Endothelial cell of umbilical vein (primary cell): ENCODE results near the gene ATP8A2. TPM values are rescaled to one million over a fixed set of nuclear protein-coding genes. Genes with fewer than 3 reads are reported as not detected.

Experiments used
- BruUV-seq: library from RNA; stranded (reverse); fragments of 400-500 nt; replicated peaks from 2 replicates; lab custom pipeline; 2021; lab: Mats Ljungman, UMichigan
- CTCF ChIA-PET: fragments of 300-600, 350-600 bp; sonication (Branson Sonifier 250); formaldehyde crosslinking; loops from one replicate; lab custom pipeline; 2021; ENCODE audit warnings: antibody characterized with exemption, inconsistent platforms; lab: Charles Lee
- POLR2A ChIA-PET: fragments of 300-600, 350-600 bp; sonication (Branson Sonifier 250); formaldehyde crosslinking; loops from one replicate; lab custom pipeline; 2021; ENCODE audit warnings: antibody characterized with exemption, inconsistent platforms; lab: Charles Lee
- DNase-seq: peaks from one replicate; pipeline ENCODE4 v3.0.0-alpha.2; 2011; ENCODE audit warnings: low read depth, low spot score
- FAIRE-seq: peaks from 2 replicates; lab custom pipeline; 2011; peaks lifted over from hg19 to GRCh38; lab: Jason Lieb, UNC
- H2AFZ ChIP-seq: 2 replicates; pipeline ENCODE4 v1.6.0; 2012; ENCODE audit warnings: low read depth, low read length, control low read depth, inconsistent platforms
- H3K27ac ChIP-seq: 2 replicates; pipeline ENCODE4 v1.5.1; 2011; ENCODE audit warnings: low read depth, mild to moderate bottlenecking, control low read depth, low read length, moderate library complexity; ENCODE audit not compliant: insufficient read depth
- H3K27me3 ChIP-seq, 2 experiments: 2 replicates each; pipeline versions ENCODE4 v1.6.0 to v1.6.1; 2011; ENCODE audit warnings: low read length in 2 of 2, mixed read lengths in 1 of 2; ENCODE audit not compliant: control insufficient read depth in 2 of 2, insufficient read depth in 2 of 2
- H3K36me3 ChIP-seq, 2 experiments: 2 replicates in 1 of 2; 3 replicates in 1 of 2; pipeline ENCODE4 v1.5.1; 2011; ENCODE audit warnings: low read length in 2 of 2, mild to moderate bottlenecking in 1 of 2, moderate library complexity in 1 of 2; ENCODE audit not compliant: control insufficient read depth in 2 of 2, insufficient read depth in 2 of 2; ENCODE audit errors: extremely low read depth in 1 of 2
- H3K4me1 ChIP-seq: 3 replicates; pipeline ENCODE4 v1.5.1; 2011; ENCODE audit warnings: mild to moderate bottlenecking, low read length; ENCODE audit not compliant: control insufficient read depth, insufficient read depth; ENCODE audit errors: extremely low read depth
- H3K4me2 ChIP-seq: 2 replicates; pipeline ENCODE4 v1.6.1; 2011; ENCODE audit warnings: low read length, control low read depth, mixed read lengths; ENCODE audit not compliant: insufficient read depth
- H3K4me3 ChIP-seq, 3 experiments: fragments of 200-600 bp in 1 of 3; sonication (generic), shearing (Covaris generic) in 1 of 3; replicated peaks in 1 of 3; 2 replicates each; pipeline ENCODE4 v1.5.1; 2011 to 2016; ENCODE audit warnings: control low read depth in 3 of 3, low read length in 3 of 3, mild to moderate bottlenecking in 2 of 3, inconsistent platforms in 1 of 3, low read depth in 1 of 3, moderate library complexity in 1 of 3; ENCODE audit not compliant: insufficient read depth in 1 of 3
- H3K79me2 ChIP-seq: 2 replicates; pipeline ENCODE4 v1.6.0; 2012; ENCODE audit warnings: low read length, inconsistent platforms; ENCODE audit not compliant: control insufficient read depth, insufficient read depth
- H3K9ac ChIP-seq: replicated peaks from 2 replicates; pipeline ENCODE3; 2011; ENCODE audit warnings: low read length, control low read depth; ENCODE audit not compliant: insufficient read depth; ENCODE audit errors: extremely low read depth
- H3K9me1 ChIP-seq: replicated peaks from 3 replicates; pipeline ENCODE4 v1.6.0; 2011; ENCODE audit warnings: mild to moderate bottlenecking, low read length; ENCODE audit not compliant: control insufficient read depth, insufficient read depth; ENCODE audit errors: extremely low read depth
- H3K9me3 ChIP-seq: replicated peaks from 2 replicates; pipeline ENCODE4 v1.5.1; 2012; ENCODE audit warnings: low read length, inconsistent platforms; ENCODE audit not compliant: control insufficient read depth, insufficient read depth
- H4K20me1 ChIP-seq: replicated peaks from 2 replicates; pipeline ENCODE3; 2011; ENCODE audit warnings: mild to moderate bottlenecking, low read length; ENCODE audit not compliant: control insufficient read depth, insufficient read depth; ENCODE audit errors: extremely low read depth
- CTCF ChIP-seq, 2 donors: IDR thresholded peaks; 1 replicate in 1 of 2; 2 replicates in 1 of 2; pipeline ENCODE4 v1.5.1; 2011; ENCODE audit warnings: low read length in 2 of 2, mild to moderate bottlenecking in 2 of 2, moderate library complexity in 2 of 2, control low read depth in 1 of 2, inconsistent platforms in 1 of 2, low read depth in 1 of 2; ENCODE audit not compliant: insufficient read depth in 1 of 2; ENCODE audit errors: extremely low read depth in 1 of 2
- EZH2 ChIP-seq: IDR thresholded peaks from 2 replicates; pipeline ENCODE4 v1.6.1; 2012; ENCODE audit warnings: borderline replicate concordance, low read depth, mild to moderate bottlenecking, moderate library complexity, low read length, inconsistent platforms; ENCODE audit not compliant: severe bottlenecking
- FOS ChIP-seq: IDR thresholded peaks from 2 replicates; pipeline ENCODE4 v1.6.1; 2011; ENCODE audit warnings: mild to moderate bottlenecking, low read length, moderate library complexity, borderline replicate concordance; ENCODE audit not compliant: insufficient read depth
- GATA2 ChIP-seq: IDR thresholded peaks from 2 replicates; pipeline ENCODE4 v1.7.0; 2011; ENCODE audit warnings: low read depth, mild to moderate bottlenecking, moderate library complexity, mixed read lengths, low read length; ENCODE audit not compliant: insufficient read length, insufficient read depth
- MYC ChIP-seq: IDR thresholded peaks from one replicate; pipeline ENCODE4 v1.6.1; 2011; ENCODE audit warnings: mild to moderate bottlenecking, low read depth, low read length
- POLR2A ChIP-seq: IDR thresholded peaks from 2 replicates; pipeline ENCODE4 v1.6.1; 2012; ENCODE audit warnings: low read depth, mild to moderate bottlenecking, control low read depth, low read length
- dilution Hi-C: fragments of 300-500 bp; cut with MboI; formaldehyde crosslinking; loops from one replicate; pipeline ENCODE4 v1.15.0; 2019; ENCODE audit warnings: low sequenced_read_pairs; ENCODE audit not compliant: extremely low pct_ligation_motif_present
- intact Hi-C: fragments of 100-400 bp; cut with micrococcal nuclease; formaldehyde crosslinking; loops from one replicate; pipeline ENCODE4 v1.10.0; 2022
- polyA plus RNA-seq, 4 experiments: library from polyadenylated mRNA; depleted of rRNA in 3 of 4; stranded (reverse) in 3 of 4; unstranded in 1 of 4; fragments of >200 nt; gene quantifications; 2 replicates each; pipeline versions ENCODE4 v1.2.1 to v1.2.3, GENCODE V29; 2011 to 2012; ENCODE audit warnings: missing spikeins in 1 of 4
- total RNA-seq: library from RNA; stranded (reverse); gene quantifications from 2 replicates; pipeline ENCODE4 v1.2.3, GENCODE V29; 2021
- TF ChIP-seq, protein P1 (sequence below): IDR thresholded peaks from 2 replicates; pipeline ENCODE4 v1.6.1; 2011; ENCODE audit not compliant: insufficient read depth, insufficient read length

Gene ATP8A2
- total and polyA plus RNA-seq, 2 donors (not counting 3 experiments of a cell fraction or from before 2014, with no cell fraction given) = 0.11 to 0.49 TPM

GRCh38 chr13:25979371-25979770, 607.6 kb downstream of the ATP8A2 start:
- Histone ChIP-seq H3K9me1 (no peaks in the 10 kb centered on the region), H3K79me2 (no peaks in the 10 kb centered on the region), H3K4me1 (peaks cover 11% of the 10 kb centered on the region), H3K36me3 (no peaks in the 10 kb centered on the region), H3K4me3 (no peak overlapping the region), H3K9ac (no peak overlapping the region), H3K27me3 (no peaks in the 10 kb centered on the region), H2AFZ (no peak overlapping the region), H3K4me2 (no peak overlapping the region), H3K9me3 (no peaks in the 10 kb centered on the region), H4K20me1 (no peaks in the 10 kb centered on the region), H3K27ac (no peak overlapping the region)
- DNase-seq (no peak), FAIRE-seq (no peak)
- BruUV-seq = no TSS peak
- dilution Hi-C loops (no loop called here), intact Hi-C loops (no loop called here)
- POLR2A ChIA-PET = no interaction called here
- CTCF ChIA-PET = no interaction called here
- TF ChIP-seq POLR2A (no peak), EZH2 (no peak), FOS (no peak), MYC (no peak)
- TF ChIP-seq, protein P1, sequence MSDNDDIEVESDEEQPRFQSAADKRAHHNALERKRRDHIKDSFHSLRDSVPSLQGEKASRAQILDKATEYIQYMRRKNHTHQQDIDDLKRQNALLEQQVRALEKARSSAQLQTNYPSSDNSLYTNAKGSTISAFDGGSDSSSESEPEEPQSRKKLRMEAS = no peak

DNA sequence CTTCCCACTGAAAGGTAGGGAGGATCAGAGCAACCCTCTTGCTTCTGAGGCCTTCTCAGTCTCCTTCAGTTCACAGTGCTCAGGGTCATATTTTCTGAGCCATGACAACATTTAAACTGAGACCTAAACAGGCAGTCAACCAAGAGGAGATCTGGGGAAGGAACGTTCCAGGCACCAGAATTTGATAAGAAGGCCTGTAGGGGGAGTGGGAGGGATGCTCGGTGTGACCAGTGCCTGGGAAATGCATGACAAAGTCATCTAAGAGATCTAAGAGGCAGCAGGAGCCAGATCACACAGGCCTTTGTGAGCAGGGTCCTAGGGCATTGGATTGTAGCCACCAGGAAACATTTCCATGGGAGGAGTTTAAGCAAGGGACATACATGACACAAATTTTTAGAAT, 608.5 kb downstream of the ATP8A2 start:
- H3K9me3 ChIP-seq = no peaks in the 10 kb centered on the region
- H3K36me3 ChIP-seq = no peaks in the 10 kb centered on the region
- H3K79me2 ChIP-seq = no peaks in the 10 kb centered on the region
- BruUV-seq = no TSS peak
- ChIA-PET POLR2A (no interaction called here), CTCF (no interaction called here)
- H2AFZ ChIP-seq = peak overlapping the region; percentile 40
- H3K4me3 ChIP-seq = no peak overlapping the region
- H3K4me2 ChIP-seq = no peak overlapping the region
- H4K20me1 ChIP-seq = no peaks in the 10 kb centered on the region
- peaks cover 11% of the 10 kb centered on the region for H3K4me1 ChIP-seq
- no peak overlapping the region for H3K9ac ChIP-seq
- TF ChIP-seq CTCF (IDR thresholded peaks at IDR 0.05; ENCODE audit: extremely low read depth in 1 of 2, insufficient read depth in 1 of 2, low read depth in 1 of 2, low read length in 2 of 2) (peak; percentile 52 to 66), EZH2 (no peak), GATA2 (peak; percentile 14)
- H3K27me3 ChIP-seq = no peaks in the 10 kb centered on the region
- FAIRE-seq (peak; percentile 26), DNase-seq (peak; percentile 54)
- dilution Hi-C loops = no loop called here
- no peak overlapping the region for H3K27ac ChIP-seq
- H3K9me1 ChIP-seq = no peaks in the 10 kb centered on the region
- intact Hi-C loops = loop anchor here (1.0 kb wide), 2 partner anchors 72 to 82 kb away; partner anchors contain the start of gene SHISA2
